Endothelial cell of umbilical vein (primary cell): ENCODE results near the gene PTTG1IP2. TPM values are rescaled to one million over a fixed set of nuclear protein-coding genes. Genes with fewer than 3 reads are reported as not detected.

ENCODE experiments used
- BruUV-seq: library from RNA; stranded (reverse); fragments of 400-500 nt; replicated peaks from 2 replicates; lab custom pipeline; 2021; lab: Mats Ljungman, UMichigan
- CTCF ChIA-PET: fragments of 300-600, 350-600 bp; sonication (Branson Sonifier 250); formaldehyde crosslinking; loops from one replicate; lab custom pipeline; 2021; ENCODE audit warnings: antibody characterized with exemption, inconsistent platforms; lab: Charles Lee
- POLR2A ChIA-PET: fragments of 300-600, 350-600 bp; sonication (Branson Sonifier 250); formaldehyde crosslinking; loops from one replicate; lab custom pipeline; 2021; ENCODE audit warnings: antibody characterized with exemption, inconsistent platforms; lab: Charles Lee
- DNase-seq: peaks from one replicate; pipeline ENCODE4 v3.0.0-alpha.2; 2011; ENCODE audit warnings: low read depth, low spot score
- FAIRE-seq: peaks from 2 replicates; lab custom pipeline; 2011; peaks lifted over from hg19 to GRCh38; lab: Jason Lieb, UNC
- H2AFZ ChIP-seq: 2 replicates; pipeline ENCODE4 v1.6.0; 2012; ENCODE audit warnings: low read depth, low read length, control low read depth, inconsistent platforms
- H3K27ac ChIP-seq: 2 replicates; pipeline ENCODE4 v1.5.1; 2011; ENCODE audit warnings: low read depth, mild to moderate bottlenecking, control low read depth, low read length, moderate library complexity; ENCODE audit not compliant: insufficient read depth
- H3K27me3 ChIP-seq, 2 experiments: 2 replicates each; pipeline versions ENCODE4 v1.6.0 to v1.6.1; 2011; ENCODE audit warnings: low read length in 2 of 2, mixed read lengths in 1 of 2; ENCODE audit not compliant: control insufficient read depth in 2 of 2, insufficient read depth in 2 of 2
- H3K36me3 ChIP-seq, 2 experiments: 2 replicates in 1 of 2; 3 replicates in 1 of 2; pipeline ENCODE4 v1.5.1; 2011; ENCODE audit warnings: low read length in 2 of 2, mild to moderate bottlenecking in 1 of 2, moderate library complexity in 1 of 2; ENCODE audit not compliant: control insufficient read depth in 2 of 2, insufficient read depth in 2 of 2; ENCODE audit errors: extremely low read depth in 1 of 2
- H3K4me1 ChIP-seq: 3 replicates; pipeline ENCODE4 v1.5.1; 2011; ENCODE audit warnings: mild to moderate bottlenecking, low read length; ENCODE audit not compliant: control insufficient read depth, insufficient read depth; ENCODE audit errors: extremely low read depth
- H3K4me2 ChIP-seq: 2 replicates; pipeline ENCODE4 v1.6.1; 2011; ENCODE audit warnings: low read length, control low read depth, mixed read lengths; ENCODE audit not compliant: insufficient read depth
- H3K4me3 ChIP-seq, 3 experiments: fragments of 200-600 bp in 1 of 3; sonication (generic), shearing (Covaris generic) in 1 of 3; replicated peaks in 1 of 3; 2 replicates each; pipeline ENCODE4 v1.5.1; 2011 to 2016; ENCODE audit warnings: control low read depth in 3 of 3, low read length in 3 of 3, mild to moderate bottlenecking in 2 of 3, inconsistent platforms in 1 of 3, low read depth in 1 of 3, moderate library complexity in 1 of 3; ENCODE audit not compliant: insufficient read depth in 1 of 3
- H3K79me2 ChIP-seq: 2 replicates; pipeline ENCODE4 v1.6.0; 2012; ENCODE audit warnings: low read length, inconsistent platforms; ENCODE audit not compliant: control insufficient read depth, insufficient read depth
- H3K9ac ChIP-seq: replicated peaks from 2 replicates; pipeline ENCODE3; 2011; ENCODE audit warnings: low read length, control low read depth; ENCODE audit not compliant: insufficient read depth; ENCODE audit errors: extremely low read depth
- H3K9me1 ChIP-seq: replicated peaks from 3 replicates; pipeline ENCODE4 v1.6.0; 2011; ENCODE audit warnings: mild to moderate bottlenecking, low read length; ENCODE audit not compliant: control insufficient read depth, insufficient read depth; ENCODE audit errors: extremely low read depth
- H3K9me3 ChIP-seq: replicated peaks from 2 replicates; pipeline ENCODE4 v1.5.1; 2012; ENCODE audit warnings: low read length, inconsistent platforms; ENCODE audit not compliant: control insufficient read depth, insufficient read depth
- H4K20me1 ChIP-seq: replicated peaks from 2 replicates; pipeline ENCODE3; 2011; ENCODE audit warnings: mild to moderate bottlenecking, low read length; ENCODE audit not compliant: control insufficient read depth, insufficient read depth; ENCODE audit errors: extremely low read depth
- FOS ChIP-seq: IDR thresholded peaks from 2 replicates; pipeline ENCODE4 v1.6.1; 2011; ENCODE audit warnings: mild to moderate bottlenecking, low read length, moderate library complexity, borderline replicate concordance; ENCODE audit not compliant: insufficient read depth
- JUN ChIP-seq: IDR thresholded peaks from 2 replicates; pipeline ENCODE4 v1.6.1; 2011; ENCODE audit warnings: borderline replicate concordance, low read depth; ENCODE audit not compliant: insufficient read length, insufficient read depth
- POLR2AphosphoS5 ChIP-seq: IDR thresholded peaks from 2 replicates; pipeline ENCODE4 v1.6.1; 2012; ENCODE audit warnings: low read depth, mild to moderate bottlenecking, control low read depth, low read length, moderate library complexity; ENCODE audit not compliant: insufficient read depth
- dilution Hi-C: fragments of 300-500 bp; cut with MboI; formaldehyde crosslinking; loops from one replicate; pipeline ENCODE4 v1.15.0; 2019; ENCODE audit warnings: low sequenced_read_pairs; ENCODE audit not compliant: extremely low pct_ligation_motif_present
- intact Hi-C: fragments of 100-400 bp; cut with micrococcal nuclease; formaldehyde crosslinking; loops from one replicate; pipeline ENCODE4 v1.10.0; 2022
- polyA plus RNA-seq, 4 experiments: library from polyadenylated mRNA; depleted of rRNA in 3 of 4; stranded (reverse) in 3 of 4; unstranded in 1 of 4; fragments of >200 nt; gene quantifications; 2 replicates each; pipeline versions ENCODE4 v1.2.1 to v1.2.3, GENCODE V29; 2011 to 2012; ENCODE audit warnings: missing spikeins in 1 of 4
- total RNA-seq: library from RNA; stranded (reverse); gene quantifications from 2 replicates; pipeline ENCODE4 v1.2.3, GENCODE V29; 2021

The PTTG1IP2 gene
- total and polyA plus RNA-seq, 2 donors (not counting 3 experiments of a cell fraction or from before 2014, with no cell fraction given): not detected

DNA sequence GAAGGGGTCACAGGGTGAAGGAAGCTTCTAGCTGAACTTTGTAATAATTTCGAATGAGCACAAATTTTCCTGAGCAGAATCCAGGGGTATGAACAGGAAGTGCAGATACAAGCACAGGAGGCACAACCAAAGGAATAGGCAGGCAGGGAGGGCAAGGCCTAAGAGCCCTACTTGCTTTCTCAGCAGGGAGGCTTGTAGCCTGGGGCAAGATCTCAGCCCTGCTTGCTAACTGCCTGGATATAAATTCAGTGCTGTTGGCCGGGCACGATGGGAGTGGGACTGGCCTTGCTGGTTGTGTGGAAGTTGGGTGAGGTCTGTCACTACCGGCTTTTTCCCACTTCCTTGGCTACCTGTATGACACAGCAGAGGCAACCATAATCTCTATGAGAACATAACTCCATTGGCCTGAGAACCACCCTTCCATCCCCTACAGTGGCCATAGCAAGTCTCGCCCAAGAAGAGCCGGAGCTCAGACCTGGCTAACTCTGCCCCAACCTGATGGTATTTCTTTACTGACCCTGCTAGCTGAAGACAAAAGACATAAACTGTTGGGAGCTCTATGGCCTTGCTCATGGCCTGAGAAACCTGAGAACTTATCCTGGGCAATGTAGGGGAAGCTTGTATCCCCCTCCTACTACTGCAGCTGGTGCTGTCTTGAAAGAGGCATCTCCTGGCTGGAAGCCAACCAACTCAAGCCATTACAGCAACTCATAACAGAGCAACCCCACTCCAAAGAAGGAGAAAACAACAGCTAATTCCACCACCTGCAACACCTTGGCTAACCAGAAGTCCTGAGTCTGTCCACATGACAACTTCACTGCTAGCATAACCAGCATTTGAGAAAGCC is 38.6 kb upstream of the PTTG1IP2 start:
- Histone ChIP-seq H3K27me3 (peaks cover 0 to 4% of the 10 kb centered on the region in 2 experiments), H3K4me3 (no peak overlapping the region), H3K27ac (no peak overlapping the region), H3K9me1 (no peaks in the 10 kb centered on the region), H3K36me3 (no peaks in the 10 kb centered on the region), H3K79me2 (no peaks in the 10 kb centered on the region), H3K4me1 (peaks cover 5% of the 10 kb centered on the region), H3K9ac (no peak overlapping the region), H3K4me2 (no peak overlapping the region), H2AFZ (no peak overlapping the region), H3K9me3 (no peaks in the 10 kb centered on the region), H4K20me1 (no peaks in the 10 kb centered on the region)
- no TSS peak for BruUV-seq
- intact Hi-C loops: no loop called here
- dilution Hi-C loops: no loop called here
- TF ChIP-seq JUN: no peak
- no peak for TF ChIP-seq POLR2AphosphoS5
- FAIRE-seq (no peak), DNase-seq (no peak)
- POLR2A ChIA-PET: no interaction called here
- CTCF ChIA-PET: interaction anchor here (0.9 to 7.8 kb wide), 4 partner anchors 25 to 277 kb away, joined by 3 to 248 read pairs (median 4); partner anchors contain the start of genes STEAP1 and STEAP2

DNA sequence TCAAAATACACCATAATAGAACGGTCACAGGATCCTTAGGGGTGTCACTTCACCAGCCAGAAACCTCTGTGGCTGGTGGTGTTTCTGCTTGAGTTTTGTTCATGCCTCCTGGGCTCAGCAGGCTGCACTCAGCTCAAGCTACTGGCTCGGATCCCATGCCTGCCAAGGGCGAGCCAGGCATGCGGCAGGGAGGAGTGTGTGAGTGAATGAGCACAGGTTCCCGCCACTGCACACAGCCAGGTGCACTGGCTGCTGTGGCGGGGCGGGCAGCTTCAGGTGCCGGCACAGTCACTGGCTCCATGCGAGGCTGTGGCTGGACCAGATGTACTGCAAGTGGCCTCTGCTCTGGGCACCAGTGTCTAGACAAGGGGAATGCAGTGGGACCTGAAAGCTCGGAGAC is 36.7 kb upstream of the PTTG1IP2 start:
- no TSS peak for BruUV-seq
- dilution Hi-C loops (no loop called here), intact Hi-C loops (no loop called here)
- DNase-seq: no peak
- no peaks in the 10 kb centered on the region for H3K9me3 ChIP-seq
- H3K4me1 ChIP-seq: no peaks in the 10 kb centered on the region
- no peak overlapping the region for H3K27ac ChIP-seq
- no peak overlapping the region for H3K4me3 ChIP-seq
- FAIRE-seq: no peak
- POLR2A ChIA-PET: no interaction called here
- peaks cover 0 to 4% of the 10 kb centered on the region in 2 experiments for H3K27me3 ChIP-seq
- no peak overlapping the region for H3K9ac ChIP-seq
- CTCF ChIA-PET: interaction anchor here (1.1 to 7.8 kb wide), 9 partner anchors 10 to 601 kb away, joined by 3 to 248 read pairs (median 4); partner anchors contain the start of gene STEAP1
- no peak for TF ChIP-seq FOS
- H4K20me1 ChIP-seq: no peaks in the 10 kb centered on the region
- H3K36me3 ChIP-seq: no peaks in the 10 kb centered on the region
- H3K4me2 ChIP-seq: no peak overlapping the region
- H3K9me1 ChIP-seq: no peaks in the 10 kb centered on the region
- H2AFZ ChIP-seq: no peak overlapping the region
- no peaks in the 10 kb centered on the region for H3K79me2 ChIP-seq
